Measurements from ENCODE around the gene MOB1B.

The MOB1B gene

GRCh38 chr4:70920592-70920991, 18.4 kb downstream of the MOB1B start:
- ChIA-PET CTCF (no interaction called here), POLR2A (no interaction called here)
- no peak for DNase-seq (ENCODE audit: low read depth, low spot score)
- no peak overlapping the region for H3K4me3 ChIP-seq (ENCODE audit: low read depth, low read length)
- no peak for TF ChIP-seq CTCF (IDR thresholded peaks at IDR 0.05; ENCODE audit: insufficient read depth, low read length, missing control alignments)

GRCh38 chr4:70925418-70925817, 23.2 kb downstream of the MOB1B start:
- CTCF ChIA-PET: no interaction called here
- no peak for TF ChIP-seq CTCF (IDR thresholded peaks at IDR 0.05; ENCODE audit: insufficient read depth, low read length, missing control alignments)
- DNase-seq (ENCODE audit: low read depth, low spot score): no peak
- no peak overlapping the region for H3K4me3 ChIP-seq (ENCODE audit: low read depth, low read length)
- POLR2A ChIA-PET: no interaction called here

- POLR2A ChIA-PET: no interaction called here
- no peak for TF ChIP-seq CTCF (IDR thresholded peaks at IDR 0.05; ENCODE audit: insufficient read depth, low read length, missing control alignments)
- H3K4me3 ChIP-seq (ENCODE audit: low read depth, low read length): no peak overlapping the region
- CTCF ChIA-PET: no interaction called here
- no peak for DNase-seq (ENCODE audit: low read depth, low spot score)
These were observed 23.9 kb downstream of the MOB1B start for GRCh38 chr4:70925899-70926635.

GRCh38 chr4:70927502-70928137, 25.5 kb downstream of the MOB1B start:
- ChIA-PET POLR2A (no interaction called here), CTCF (interaction anchor here (0.6 kb wide), 1 partner anchor 785 kb away, joined by 3 read pairs; no protein-coding TSS in a partner anchor)
- no peak for TF ChIP-seq CTCF (IDR thresholded peaks at IDR 0.05; ENCODE audit: insufficient read depth, low read length, missing control alignments)
- no peak overlapping the region for H3K4me3 ChIP-seq (ENCODE audit: low read depth, low read length)
- DNase-seq (ENCODE audit: low read depth, low spot score): no peak

- ChIA-PET POLR2A (no interaction called here), CTCF (interaction anchor here (0.5 to 1.2 kb wide), 2 partner anchors 17 to 20 kb away, joined by 3 to 5 read pairs; no protein-coding TSS in a partner anchor)
- no peak for TF ChIP-seq CTCF (IDR thresholded peaks at IDR 0.05; ENCODE audit: insufficient read depth, low read length, missing control alignments)
- no peak overlapping the region for H3K4me3 ChIP-seq (ENCODE audit: low read depth, low read length)
- DNase-seq (ENCODE audit: low read depth, low spot score): no peak
These were observed 28.5 kb downstream of the MOB1B start for GRCh38 chr4:70930530-70931256.

- ChIA-PET CTCF (interaction anchor here (1.2 kb wide), 1 partner anchor 19 kb away, joined by 5 read pairs; no protein-coding TSS in a partner anchor), POLR2A (no interaction called here)
- H3K4me3 ChIP-seq (ENCODE audit: low read depth, low read length): no peak overlapping the region
- no peak for TF ChIP-seq CTCF (IDR thresholded peaks at IDR 0.05; ENCODE audit: insufficient read depth, low read length, missing control alignments)
- DNase-seq (ENCODE audit: low read depth, low spot score): no peak
These were observed 29.2 kb downstream of the MOB1B start for GRCh38 chr4:70931347-70931746.

Data from AG04449 (cell line).